Gastrocnemius medialis (tissue), 4 donors: ENCODE data around the gene TRDMT1. TPM values are rescaled to one million over a fixed set of nuclear protein-coding genes. Genes with fewer than 3 reads are reported as not detected.

Experiments
- ATAC-seq, 2 donors: fragments of 150-250 bp; one replicate each; pipeline ENCODE4 v1.9.1; 2016
- DNase-seq, 2 donors: peaks; one replicate each; pipeline ENCODE4 v3.0.0-alpha.2; 2019
- H3K27ac ChIP-seq, 4 donors: fragments of 200-600 bp; sonication (generic); 1 replicate in 1 of 4; 2 replicates in 3 of 4; pipeline ENCODE4 v1.5.1; 2016 to 2018; ENCODE audit warnings: mild to moderate bottlenecking in 2 of 4, moderate library complexity in 1 of 4
- H3K27me3 ChIP-seq, 3 donors: fragments of 200-600 bp; sonication (generic) in 2 of 3; 1 replicate in 1 of 3; 2 replicates in 2 of 3; pipeline versions ENCODE4 v1.5.1 to v1.6.0; 2016 to 2019; ENCODE audit warnings: mild to moderate bottlenecking in 1 of 3, moderate library complexity in 1 of 3
- H3K36me3 ChIP-seq, 2 donors: fragments of 200-600 bp; sonication (generic) in 1 of 2; one replicate each; pipeline ENCODE4 v1.5.1; 2017 to 2018
- H3K4me1 ChIP-seq, 2 donors: fragments of 200-600 bp; sonication (generic) in 1 of 2; one replicate each; pipeline ENCODE4 v1.5.1; 2016 to 2017; ENCODE audit warnings: mild to moderate bottlenecking in 2 of 2
- H3K4me3 ChIP-seq, 4 donors: fragments of 200-600 bp; sonication (generic) in 3 of 4; 1 replicate in 1 of 4; 2 replicates in 3 of 4; pipeline ENCODE4 v1.5.1; 2016 to 2019; ENCODE audit warnings: mild to moderate bottlenecking in 2 of 4
- H3K9me3 ChIP-seq, 3 donors: fragments of 200-600 bp; sonication (generic) in 2 of 3; 1 replicate in 1 of 3; 2 replicates in 2 of 3; pipeline ENCODE4 v1.5.1; 2016 to 2019
- CTCF ChIP-seq, 5 experiments: fragments of 450-650 bp in 3 of 5; fragments of 200-600 bp in 2 of 5; sonication (generic) in 2 of 5; IDR thresholded peaks in 4 of 5; conservative IDR thresholded peaks in 1 of 5; 1 replicate in 4 of 5; 2 replicates in 1 of 5; pipeline ENCODE4 v1.5.1; 2016 to 2019; ENCODE audit warnings: antibody characterized with exemption in 5 of 5, mild to moderate bottlenecking in 3 of 5, moderate library complexity in 3 of 5
- POLR2A ChIP-seq, 2 donors: fragments of 450-650 bp; IDR thresholded peaks; one replicate each; pipeline ENCODE4 v1.6.1; 2017; ENCODE audit warnings: antibody characterized with exemption in 2 of 2, mild to moderate bottlenecking in 2 of 2, moderate library complexity in 2 of 2
- in situ Hi-C, 4 donors: fragments of 200-750 bp; cut with MboI; loops; one replicate each; pipeline versions ENCODE4 v1.15.0 to v1.8.0; 2017; ENCODE audit warnings: low sequenced_read_pairs in 4 of 4
- intact Hi-C: fragments of 100-400 bp; cut with DNase I; formaldehyde crosslinking; loops from one replicate; pipeline ENCODE4 v1.15.1; 2023; ENCODE audit warnings: low total_unique reads
- total RNA-seq, 4 donors: library from RNA; depleted of rRNA; stranded (reverse); fragments of >200 nt; gene quantifications; one replicate each; pipeline versions ENCODE4 v1.1.0 to v1.2.3, GENCODE V29; 2016

TRDMT1 gene
- total RNA-seq, 4 donors from 2014 or later, result 0.85 to 4.7 (median 2.1) TPM

- Histone ChIP-seq H3K27ac (peak overlapping the region; percentile 91 to 94 (median 92)), H3K36me3 (no peaks in the 10 kb centered on the region), H3K27me3 (peaks cover 17 to 46% (median 34%) of the 10 kb centered on the region in 3 donors), H3K9me3 (no peaks in the 10 kb centered on the region), H3K4me1 (peaks cover 0 to 12% of the 10 kb centered on the region in 2 donors), H3K4me3 (peak overlapping the region in 1 of 4 donors; percentile 83)
- DNase-seq (no peak), ATAC-seq (no peak)
- intact Hi-C loops (loop anchor here (5.0 kb wide), 1 partner anchor 225 kb away; no protein-coding TSS in a partner anchor), in situ Hi-C loops (no loop called here)
- TF ChIP-seq CTCF (IDR thresholded peaks at IDR 0.05 in 4 of 5, conservative IDR thresholded peaks at IDR 0.05 in 1 of 5) (no peak), POLR2A (IDR thresholded peaks at IDR 0.05) (no peak)
These were observed 25.4 kb upstream of the TRDMT1 start for GRCh38 chr10:17226891-17227303.

DNA sequence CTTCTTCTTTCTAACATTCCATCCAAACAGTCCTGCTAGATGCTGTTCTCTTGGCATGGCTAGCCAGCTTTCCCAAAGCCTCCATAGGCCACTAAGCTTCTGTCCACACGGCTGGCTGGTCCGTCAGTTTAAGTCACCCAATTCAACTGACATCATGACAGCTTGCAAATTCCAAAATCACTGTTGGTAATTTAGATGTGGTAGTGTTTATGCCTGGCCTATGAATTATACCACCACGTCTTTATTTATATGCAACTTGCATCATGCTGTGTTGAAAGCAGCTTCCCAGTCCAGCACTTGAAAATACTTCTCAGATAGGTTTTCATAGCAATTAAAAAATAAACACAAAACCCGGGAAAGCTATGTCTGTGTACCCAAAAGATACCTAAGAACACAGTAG, 24.3 kb upstream of the TRDMT1 start:
- H3K27me3 ChIP-seq, result peaks cover 10 to 38% (median 31%) of the 10 kb centered on the region in 3 donors
- no peak for DNase-seq
- H3K27ac ChIP-seq, result no peak overlapping the region
- no peak overlapping the region for H3K4me3 ChIP-seq
- intact Hi-C loops, result loop anchor here (5.0 kb wide), 1 partner anchor 224 kb away; no protein-coding TSS in a partner anchor
- no peaks in the 10 kb centered on the region for H3K9me3 ChIP-seq
- no peaks in the 10 kb centered on the region for H3K36me3 ChIP-seq
- TF ChIP-seq CTCF (IDR thresholded peaks at IDR 0.05 in 4 of 5, conservative IDR thresholded peaks at IDR 0.05 in 1 of 5) (no peak), POLR2A (IDR thresholded peaks at IDR 0.05) (no peak)
- H3K4me1 ChIP-seq, result peaks cover 0 to 12% of the 10 kb centered on the region in 2 donors
- in situ Hi-C loops, result no loop called here
- no peak for ATAC-seq

DNA sequence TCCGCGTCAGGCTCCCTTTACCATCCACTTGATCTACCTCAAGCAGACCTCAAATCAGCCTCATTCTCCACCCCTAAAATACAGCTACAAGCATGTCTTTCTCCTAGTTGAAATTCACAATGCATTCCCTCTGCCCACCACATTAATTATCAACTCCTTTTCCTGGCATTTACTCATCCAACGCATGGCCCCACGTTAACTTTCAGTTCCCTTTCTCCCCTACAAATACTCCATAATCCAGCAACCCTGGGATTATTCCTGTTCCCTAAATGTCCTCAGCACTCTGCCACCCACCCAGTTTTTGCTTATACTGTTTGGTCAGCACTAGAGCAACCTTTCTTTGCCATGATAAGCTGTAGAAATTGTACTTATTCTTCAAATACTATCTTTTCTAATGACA, 20.9 kb upstream of the TRDMT1 start:
- no peaks in the 10 kb centered on the region for H3K4me1 ChIP-seq
- in situ Hi-C loops, result no loop called here
- peaks cover 0 to 5% (median 3%) of the 10 kb centered on the region in 3 donors for H3K27me3 ChIP-seq
- no peak for DNase-seq
- no peak overlapping the region for H3K4me3 ChIP-seq
- no peak for ATAC-seq
- H3K36me3 ChIP-seq, result no peaks in the 10 kb centered on the region
- H3K9me3 ChIP-seq, result no peaks in the 10 kb centered on the region
- H3K27ac ChIP-seq, result no peak overlapping the region
- intact Hi-C loops, result no loop called here
- TF ChIP-seq POLR2A (IDR thresholded peaks at IDR 0.05), result no peak
- no peak for TF ChIP-seq CTCF (IDR thresholded peaks at IDR 0.05 in 4 of 5, conservative IDR thresholded peaks at IDR 0.05 in 1 of 5)

DNA sequence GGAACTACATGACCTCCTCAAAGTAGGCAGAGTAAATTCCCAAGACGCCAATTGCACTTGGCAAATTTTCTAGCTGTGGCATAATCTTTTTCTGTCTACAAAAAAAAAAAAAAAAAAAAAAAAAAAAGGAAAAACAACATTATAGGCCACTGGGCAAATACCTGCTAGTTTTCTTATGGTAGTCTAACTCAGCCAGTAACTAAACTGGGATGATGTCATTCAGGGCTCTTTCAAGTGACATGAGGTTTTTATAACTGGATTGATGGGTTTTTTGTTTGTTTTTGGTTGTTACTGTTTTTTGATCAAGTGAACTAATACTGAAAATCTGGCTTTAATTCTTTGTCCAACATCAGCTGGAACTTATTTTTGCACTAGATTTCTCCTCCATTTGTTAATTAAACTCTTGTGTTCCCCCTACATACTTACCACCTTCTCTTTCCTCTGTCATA, 19.2 kb upstream of the TRDMT1 start:
- H3K9me3 ChIP-seq, result no peaks in the 10 kb centered on the region
- H3K4me1 ChIP-seq, result peaks cover 0 to 4% of the 10 kb centered on the region in 2 donors
- no peaks in the 10 kb centered on the region for H3K27me3 ChIP-seq
- TF ChIP-seq CTCF (IDR thresholded peaks at IDR 0.05 in 4 of 5, conservative IDR thresholded peaks at IDR 0.05 in 1 of 5) (no peak), POLR2A (IDR thresholded peaks at IDR 0.05) (no peak)
- ATAC-seq (no peak), DNase-seq (no peak)
- in situ Hi-C loops, result no loop called here
- H3K36me3 ChIP-seq, result no peaks in the 10 kb centered on the region
- H3K4me3 ChIP-seq, result no peak overlapping the region
- intact Hi-C loops, result no loop called here
- no peak overlapping the region for H3K27ac ChIP-seq

- H3K4me3 ChIP-seq, result no peak overlapping the region
- ATAC-seq, result no peak
- no peak overlapping the region for H3K27ac ChIP-seq
- TF ChIP-seq CTCF (IDR thresholded peaks at IDR 0.05 in 4 of 5, conservative IDR thresholded peaks at IDR 0.05 in 1 of 5) (no peak), POLR2A (IDR thresholded peaks at IDR 0.05) (no peak)
- intact Hi-C loops (no loop called here), in situ Hi-C loops (no loop called here)
- H3K9me3 ChIP-seq, result no peaks in the 10 kb centered on the region
- no peaks in the 10 kb centered on the region for H3K36me3 ChIP-seq
- DNase-seq, result no peak
- H3K27me3 ChIP-seq, result no peaks in the 10 kb centered on the region
- peaks cover 0 to 4% of the 10 kb centered on the region in 2 donors for H3K4me1 ChIP-seq
These were observed 17.6 kb upstream of the TRDMT1 start for GRCh38 chr10:17219024-17219423.
